Right renal pelvis (tissue), 4 donors: ENCODE results near the gene GUSB. TPM values are rescaled to one million over a fixed set of nuclear protein-coding genes. Genes with fewer than 3 reads are reported as not detected.
"Not testable (repeated sequence)": the region's sequence is repeated elsewhere in the genome, so short reads cannot be mapped to it uniquely, and the experiment has no call there.

Source experiments
- DNase-seq, 4 donors: peaks; one replicate each; pipeline ENCODE4 v3.0.0-alpha.2; 2013; ENCODE audit warnings: low read depth in 4 of 4, low spot score in 3 of 4, missing footprints in 1 of 4
- polyA plus RNA-seq, 4 donors: library from polyadenylated mRNA; unstranded; fragments of 120-200 nt; gene quantifications; one replicate each; pipeline ENCODE4 v1.2.1, GENCODE V29; 2013; ENCODE audit not compliant: insufficient read length in 4 of 4

The GUSB gene
- polyA plus RNA-seq, 4 donors, result 71.3 to 85.5 (median 76.8) TPM

DNA sequence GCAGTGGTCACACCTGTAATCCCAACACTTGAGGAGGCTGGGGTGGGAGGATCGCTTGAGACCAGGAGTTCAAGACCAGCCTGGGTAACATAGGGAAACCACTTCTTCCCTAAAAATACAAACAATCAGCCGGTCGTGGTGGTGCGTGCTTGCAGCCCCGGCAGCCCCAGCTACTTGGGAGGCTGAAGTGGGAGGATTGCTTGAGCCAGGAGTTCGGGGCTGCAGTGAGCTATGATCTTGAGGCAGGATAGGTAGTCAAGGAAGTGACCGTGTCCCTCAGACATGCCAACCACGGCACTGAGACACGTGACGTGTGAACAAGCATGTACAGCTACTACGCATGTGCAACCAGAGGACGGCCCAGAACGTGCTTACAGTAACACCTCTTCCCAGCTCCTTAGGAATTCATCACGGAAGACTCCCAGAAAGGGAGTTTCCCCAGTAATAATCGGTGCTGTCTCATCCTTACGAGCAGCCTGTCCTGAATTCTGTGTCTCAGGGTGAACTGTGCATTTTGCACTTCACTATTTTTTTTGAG, 5.3 kb downstream of the GUSB start:
- DNase-seq, result no peak

- DNase-seq, result no peak
Observed at GRCh38 chr7:65975814-65976445, 6.1 kb downstream of the GUSB start.

DNA sequence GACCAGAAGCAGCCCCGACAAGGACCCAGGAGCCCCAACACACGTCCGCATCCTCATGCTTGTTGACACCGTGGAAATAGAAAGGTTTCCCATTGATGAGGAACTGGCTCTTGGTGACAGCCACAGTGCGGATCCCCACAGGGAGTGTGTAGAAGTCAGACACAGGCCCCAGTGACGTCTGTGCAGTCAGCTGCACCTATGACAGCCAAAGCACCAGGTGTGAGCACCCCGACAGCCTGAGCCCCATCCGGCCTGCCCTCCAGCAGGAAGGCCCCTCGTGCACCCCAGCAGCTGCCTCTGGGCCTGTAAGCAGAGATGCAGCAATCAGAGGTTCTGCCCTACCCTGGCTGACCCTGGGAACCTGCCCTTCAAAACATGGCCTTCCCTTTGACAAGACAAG, 7.1 kb downstream of the GUSB start:
- DNase-seq, result no peak

- no peak for DNase-seq
Observed at GRCh38 chr7:65974191-65974801, 7.7 kb downstream of the GUSB start.

DNA sequence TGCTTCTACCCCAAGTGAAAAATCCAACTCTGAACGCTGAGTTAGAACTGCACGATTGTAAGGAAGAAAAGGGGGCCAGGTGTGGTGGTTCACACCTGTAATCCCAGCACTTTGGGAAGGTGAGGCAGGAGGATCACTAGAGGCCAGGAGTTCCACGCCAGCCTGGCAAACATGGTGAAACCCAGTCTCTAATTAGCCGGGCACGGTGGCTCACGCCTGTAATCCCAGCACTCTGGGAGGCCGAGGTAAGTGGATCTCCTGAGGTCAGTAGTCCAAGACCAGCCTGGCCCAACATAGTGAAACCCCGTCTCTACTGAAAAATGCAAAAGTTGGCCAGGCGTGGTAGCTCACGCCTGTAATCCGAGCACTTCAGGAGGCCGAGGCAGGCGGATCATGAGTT, 9.0 kb downstream of the GUSB start:
- no peak for DNase-seq

- DNase-seq, result no peak
Observed at GRCh38 chr7:65971021-65971420, 11.0 kb downstream of the GUSB start.

GRCh38 chr7:65968256-65969185, 13.5 kb downstream of the GUSB start:
- DNase-seq, result no peak

GRCh38 chr7:65967361-65968155, 14.5 kb downstream of the GUSB start:
- no peak for DNase-seq

- no peak for DNase-seq
Observed at GRCh38 chr7:65966146-65966545, 15.9 kb downstream of the GUSB start.

DNA sequence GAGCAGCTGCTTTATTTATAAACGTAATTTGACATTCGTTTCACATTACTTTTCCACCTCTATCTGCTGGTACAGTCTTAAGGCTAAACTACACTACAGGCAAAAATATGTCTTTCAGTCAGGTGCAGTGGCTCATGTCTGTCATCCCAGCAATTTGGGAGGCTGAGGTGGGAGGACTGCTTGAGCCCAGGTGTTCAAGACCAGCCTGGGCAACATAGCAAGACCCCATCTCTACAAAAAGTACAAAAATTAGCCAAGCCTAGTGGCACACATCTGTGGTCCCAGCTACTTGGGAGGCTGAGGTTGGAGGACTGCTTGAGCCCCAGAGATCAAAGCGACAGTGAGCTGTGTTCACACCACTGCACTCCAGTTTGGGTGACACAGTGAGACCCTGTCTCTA, 17.3 kb downstream of the GUSB start:
- not testable (repeated sequence) for DNase-seq

- no peak for DNase-seq
Observed at GRCh38 chr7:65962033-65962432, 20.0 kb downstream of the GUSB start.

- no peak for DNase-seq
Observed at GRCh38 chr7:65960351-65961074, 21.5 kb downstream of the GUSB start.

GRCh38 chr7:65955718-65956117, 26.3 kb downstream of the GUSB start:
- no peak for DNase-seq

GRCh38 chr7:65953890-65954450, 28.0 kb downstream of the GUSB start:
- no peak for DNase-seq

DNA sequence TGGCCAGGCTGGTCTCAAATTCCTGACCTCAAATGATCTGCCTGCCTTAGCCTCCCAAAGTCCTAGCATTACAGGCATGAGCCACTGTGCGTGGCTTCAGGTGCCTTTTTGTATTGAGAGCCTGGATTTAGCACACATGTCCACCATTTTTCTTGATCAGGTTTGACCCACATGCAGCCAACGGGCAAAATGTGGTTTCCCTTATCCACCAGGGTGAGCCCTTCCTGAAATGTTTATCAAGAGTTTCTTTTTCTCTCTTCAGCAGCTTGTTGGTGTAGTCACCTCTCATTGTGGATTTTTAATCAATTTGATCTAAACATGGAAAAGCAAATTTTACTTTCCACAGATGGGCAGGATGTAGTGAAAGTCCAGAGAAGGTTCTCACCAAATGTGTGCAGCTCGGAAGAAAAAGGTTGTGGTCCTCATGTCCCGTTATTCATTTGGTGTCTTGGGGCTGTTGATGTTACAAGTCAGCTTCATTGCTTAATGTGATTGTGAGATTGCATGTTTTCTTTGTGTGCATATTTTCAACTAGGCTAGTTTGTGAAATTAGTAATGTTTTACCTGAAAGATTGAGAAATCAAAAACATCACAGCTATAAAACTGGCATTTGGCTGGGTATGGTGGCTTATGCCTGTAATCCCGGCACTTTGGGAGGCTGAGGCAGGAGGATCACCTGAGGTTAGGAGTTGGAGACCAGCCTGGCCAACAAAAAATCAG, 28.9 kb downstream of the GUSB start:
- no peak for DNase-seq

DNA sequence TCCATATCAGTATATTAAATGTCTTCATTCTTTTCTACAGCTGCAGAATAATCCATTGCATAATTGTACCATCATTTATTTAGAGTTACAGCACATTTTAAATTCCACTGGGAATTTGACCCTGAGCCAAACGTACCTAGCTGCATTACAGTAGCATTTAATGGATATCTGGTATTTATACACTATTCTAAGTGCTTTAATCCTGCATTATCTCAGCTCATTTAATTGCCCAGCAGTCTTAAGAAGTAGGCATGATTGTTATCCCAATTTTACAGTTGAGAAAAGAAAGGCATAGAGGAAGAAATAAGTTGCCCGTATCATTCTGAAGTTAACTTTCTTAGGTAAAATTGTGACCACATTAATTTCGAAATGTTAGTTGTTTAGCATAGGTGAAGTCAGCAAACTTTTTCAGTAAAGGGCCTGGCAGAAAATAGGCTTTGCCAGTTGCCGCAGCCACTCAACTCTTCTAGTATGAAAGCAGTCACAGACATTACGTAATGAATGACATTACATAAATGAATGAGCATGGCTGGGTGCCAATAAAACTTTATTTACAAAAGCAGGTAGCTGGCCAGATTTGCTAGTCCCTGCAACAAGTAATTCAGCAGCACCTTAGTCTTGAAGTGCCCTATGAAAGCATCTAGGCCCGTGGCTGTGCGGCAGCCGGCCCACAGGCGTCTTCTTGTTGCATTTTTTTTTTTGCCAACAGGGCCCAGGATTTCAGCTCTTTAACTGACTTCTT, 30.0 kb downstream of the GUSB start:
- no peak for DNase-seq

DNA sequence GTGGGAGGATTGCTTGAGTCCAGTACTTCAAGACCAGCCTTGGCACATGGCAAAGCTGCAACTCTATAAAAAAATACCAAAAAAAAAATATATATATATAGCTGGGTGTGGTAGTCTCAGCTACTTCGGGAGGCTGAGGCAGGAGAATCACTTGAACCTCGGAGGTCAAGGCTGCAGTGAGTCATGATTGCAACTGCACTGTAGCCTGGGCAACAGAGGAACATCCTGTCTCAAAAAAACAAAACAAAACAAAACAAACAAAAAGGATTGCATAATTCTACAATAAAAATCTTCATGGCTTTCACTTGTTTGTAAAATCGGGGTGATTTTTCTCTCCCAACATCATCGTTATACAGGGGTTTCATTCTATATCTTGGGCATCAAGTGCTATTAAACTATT, 35.1 kb downstream of the GUSB start:
- DNase-seq, result no peak

GRCh38 chr7:65945787-65946186, 36.2 kb downstream of the GUSB start:
- DNase-seq, result not testable (repeated sequence)
